Esophagus (tissue), 2 donors: ENCODE measurements around the gene CLPTM1L. TPM values are rescaled to one million over a fixed set of nuclear protein-coding genes. Genes with fewer than 3 reads are reported as not detected.
"Not testable (repeated sequence)": the region's sequence is repeated elsewhere in the genome, so short reads cannot be mapped to it uniquely, and the experiment has no call there.

Experiments used
- H3K27ac ChIP-seq, 2 donors: one replicate each; pipeline ENCODE4 v1.5.1; 2013; ENCODE audit warnings: low read depth in 2 of 2, mild to moderate bottlenecking in 2 of 2, inconsistent platforms in 1 of 2, low read length in 1 of 2, moderate library complexity in 1 of 2
- H3K27me3 ChIP-seq, 2 donors: one replicate each; pipeline ENCODE4 v1.6.1; 2013; ENCODE audit warnings: low read length in 2 of 2, control low read depth in 1 of 2, mild to moderate bottlenecking in 1 of 2; ENCODE audit not compliant: insufficient read depth in 2 of 2, control insufficient read depth in 1 of 2
- H3K36me3 ChIP-seq, 2 donors: one replicate each; pipeline ENCODE4 v1.6.1; 2013; ENCODE audit warnings: low read length in 1 of 2; ENCODE audit not compliant: control insufficient read depth in 2 of 2, insufficient read depth in 2 of 2
- H3K4me1 ChIP-seq, 2 donors: one replicate each; pipeline ENCODE4 v1.6.1; 2013; ENCODE audit warnings: low read length in 1 of 2; ENCODE audit not compliant: control insufficient read depth in 2 of 2, insufficient read depth in 2 of 2
- H3K4me3 ChIP-seq, 2 donors: one replicate each; pipeline ENCODE4 v1.5.1; 2013; ENCODE audit warnings: low read length in 2 of 2, mild to moderate bottlenecking in 2 of 2, low read depth in 1 of 2, moderate library complexity in 1 of 2
- H3K9me3 ChIP-seq, 2 donors: one replicate each; pipeline ENCODE4 v1.6.1; 2013; ENCODE audit warnings: mild to moderate bottlenecking in 2 of 2, low read depth in 1 of 2, low read length in 1 of 2, moderate library complexity in 1 of 2; ENCODE audit not compliant: control insufficient read depth in 2 of 2, insufficient read depth in 1 of 2
- WGBS, 2 donors: extraction: QIAGEN DNeasy Blood & Tissue Kit; methylation state at CpG; one replicate each; pipeline ENCODE4 v1.1.7; 2013; 5-methylcytosine and 5-hydroxymethylcytosine counted together
- polyA plus RNA-seq, 2 donors: library from polyadenylated mRNA; stranded (reverse); fragments of 200-250 nt; gene quantifications; one replicate each; pipeline ENCODE4 v1.2.3, GENCODE V29; 2013
- donor health status: healthy with polysubstance abuse.
- donor health status: Bipolar disorder and iron deficiency.

The CLPTM1L gene
- polyA plus RNA-seq, 2 donors: 20.0 to 52.1 TPM

- not testable (repeated sequence) for H3K27ac ChIP-seq, H3K4me3 ChIP-seq, H3K9me3 ChIP-seq, H3K4me1 ChIP-seq, H3K36me3 ChIP-seq, H3K27me3 ChIP-seq
- 93 to 94% methylated on average over 40 of the region's 40 CpGs for WGBS, 2 donors
Observed at GRCh38 chr5:1282993-1283728, 61.7 kb downstream of the CLPTM1L start.

GRCh38 chr5:1282131-1282992 is 62.5 kb downstream of the CLPTM1L start:
- Histone ChIP-seq H3K27me3 (no peaks in the 10 kb centered on the region), H3K36me3 (no peaks in the 10 kb centered on the region), H3K27ac (no peak overlapping the region), H3K4me3 (no peak overlapping the region), H3K9me3 (peaks cover 0 to 9% of the 10 kb centered on the region in 2 donors), H3K4me1 (no peaks in the 10 kb centered on the region)
- 68 to 72% methylated on average over 37 of the region's 37 CpGs for WGBS, 2 donors

GRCh38 chr5:1281038-1281882 is 63.6 kb downstream of the CLPTM1L start:
- Histone ChIP-seq H3K4me3 (no peak overlapping the region), H3K36me3 (no peaks in the 10 kb centered on the region), H3K27me3 (no peaks in the 10 kb centered on the region), H3K27ac (no peak overlapping the region), H3K9me3 (peaks cover 0 to 9% of the 10 kb centered on the region in 2 donors), H3K4me1 (no peaks in the 10 kb centered on the region)
- 85 to 86% methylated on average over 16 of the region's 16 CpGs for WGBS, 2 donors

GRCh38 chr5:1280177-1281037 is 64.5 kb downstream of the CLPTM1L start:
- H3K27me3 ChIP-seq: no peaks in the 10 kb centered on the region
- H3K4me3 ChIP-seq: no peak overlapping the region
- peaks cover 0 to 9% of the 10 kb centered on the region in 2 donors for H3K9me3 ChIP-seq
- 90 to 91% methylated on average over 29 to 32 of the region's 32 CpGs for WGBS, 2 donors
- H3K27ac ChIP-seq: no peak overlapping the region
- H3K4me1 ChIP-seq: no peaks in the 10 kb centered on the region
- no peaks in the 10 kb centered on the region for H3K36me3 ChIP-seq

GRCh38 chr5:1279443-1280151 is 65.3 kb downstream of the CLPTM1L start:
- H3K9me3 ChIP-seq: peaks cover 0 to 9% of the 10 kb centered on the region in 2 donors
- no peak overlapping the region for H3K27ac ChIP-seq
- WGBS, 2 donors: 91 to 92% methylated on average over 33 to 34 of the region's 34 CpGs
- H3K27me3 ChIP-seq: no peaks in the 10 kb centered on the region
- no peaks in the 10 kb centered on the region for H3K4me1 ChIP-seq
- no peaks in the 10 kb centered on the region for H3K36me3 ChIP-seq
- no peak overlapping the region for H3K4me3 ChIP-seq

- H3K9me3 ChIP-seq: peaks cover 0 to 9% of the 10 kb centered on the region in 2 donors
- H3K27me3 ChIP-seq: no peaks in the 10 kb centered on the region
- H3K36me3 ChIP-seq: no peaks in the 10 kb centered on the region
- no peak overlapping the region for H3K4me3 ChIP-seq
- no peaks in the 10 kb centered on the region for H3K4me1 ChIP-seq
- H3K27ac ChIP-seq: no peak overlapping the region
- WGBS, 2 donors: 95% methylated on average over 42 of the region's 42 CpGs
Observed at GRCh38 chr5:1278656-1279442, 66.0 kb downstream of the CLPTM1L start.

GRCh38 chr5:1278216-1278615 is 66.7 kb downstream of the CLPTM1L start:
- Histone ChIP-seq H3K4me1 (no peaks in the 10 kb centered on the region), H3K9me3 (peaks cover 0 to 9% of the 10 kb centered on the region in 2 donors), H3K27me3 (no peaks in the 10 kb centered on the region), H3K36me3 (no peaks in the 10 kb centered on the region), H3K27ac (no peak overlapping the region), H3K4me3 (no peak overlapping the region)
- 95% methylated on average over 13 of the region's 13 CpGs for WGBS, 2 donors

GRCh38 chr5:1277781-1278180 is 67.1 kb downstream of the CLPTM1L start:
- Histone ChIP-seq H3K36me3 (no peaks in the 10 kb centered on the region), H3K27ac (no peak overlapping the region), H3K4me1 (no peaks in the 10 kb centered on the region), H3K9me3 (peaks cover 0 to 9% of the 10 kb centered on the region in 2 donors), H3K4me3 (no peak overlapping the region), H3K27me3 (no peaks in the 10 kb centered on the region)
- WGBS, 2 donors: 87 to 95% methylated on average over 10 of the region's 10 CpGs
